HG02943 (cell line): ENCODE data around the gene TMEM163.
"Not testable (repeated sequence)": the region's sequence is repeated elsewhere in the genome, so short reads cannot be mapped to it uniquely, and the experiment has no call there.

Experiments used
- ATAC-seq: cut with Tn5 transposase; IDR thresholded peaks from one replicate; pipeline ENCODE4 v1.9.1; 2021; ENCODE audit warnings: mild to moderate bottlenecking, low read depth, moderate library complexity; ENCODE audit not compliant: unreplicated experiment

The TMEM163 gene

GRCh38 chr2:134667541-134667940 is 51.3 kb downstream of the TMEM163 start:
- ATAC-seq: no peak

- no peak for ATAC-seq
These were observed 51.7 kb downstream of the TMEM163 start for GRCh38 chr2:134667081-134667480.

- ATAC-seq: no peak
These were observed 52.9 kb downstream of the TMEM163 start for GRCh38 chr2:134665727-134666506.

GRCh38 chr2:134663451-134664450 is 55.0 kb downstream of the TMEM163 start:
- no peak for ATAC-seq

GRCh38 chr2:134662751-134663150 is 56.0 kb downstream of the TMEM163 start:
- ATAC-seq: no peak

- no peak for ATAC-seq
These were observed 58.0 kb downstream of the TMEM163 start for GRCh38 chr2:134660626-134661402.

GRCh38 chr2:134659724-134660123 is 59.1 kb downstream of the TMEM163 start:
- no peak for ATAC-seq

- no peak for ATAC-seq
These were observed 61.0 kb downstream of the TMEM163 start for GRCh38 chr2:134657650-134658250.

- not testable (repeated sequence) for ATAC-seq
These were observed 62.4 kb downstream of the TMEM163 start for GRCh38 chr2:134656391-134656790.

- ATAC-seq: no peak
These were observed 70.2 kb downstream of the TMEM163 start for GRCh38 chr2:134648586-134648985.

- no peak for ATAC-seq
These were observed 71.1 kb downstream of the TMEM163 start for GRCh38 chr2:134647607-134648256.

- no peak for ATAC-seq
These were observed 75.9 kb downstream of the TMEM163 start for GRCh38 chr2:134642938-134643337.

- ATAC-seq: no peak
These were observed 78.3 kb downstream of the TMEM163 start for GRCh38 chr2:134640494-134640893.

GRCh38 chr2:134639265-134639664 is 79.5 kb downstream of the TMEM163 start:
- no peak for ATAC-seq

GRCh38 chr2:134636714-134637113 is 82.1 kb downstream of the TMEM163 start:
- ATAC-seq: no peak

GRCh38 chr2:134634054-134634753 is 84.6 kb downstream of the TMEM163 start:
- no peak for ATAC-seq

GRCh38 chr2:134630504-134631159 is 88.2 kb downstream of the TMEM163 start:
- no peak for ATAC-seq

- no peak for ATAC-seq
These were observed 90.3 kb downstream of the TMEM163 start for GRCh38 chr2:134628453-134628852.

- ATAC-seq: no peak
These were observed 92.0 kb downstream of the TMEM163 start for GRCh38 chr2:134626781-134627180.
